Measurements from ENCODE around the gene HCRTR1. TPM values are rescaled to one million over a fixed set of nuclear protein-coding genes. Genes with fewer than 3 reads are reported as not detected.

HCRTR1 gene
- total and polyA plus RNA-seq, 2 of the 8 experiments (the other 6 are each of a cell fraction or from before 2014, with no cell fraction given): 0.35 to 0.39 TPM

DNA sequence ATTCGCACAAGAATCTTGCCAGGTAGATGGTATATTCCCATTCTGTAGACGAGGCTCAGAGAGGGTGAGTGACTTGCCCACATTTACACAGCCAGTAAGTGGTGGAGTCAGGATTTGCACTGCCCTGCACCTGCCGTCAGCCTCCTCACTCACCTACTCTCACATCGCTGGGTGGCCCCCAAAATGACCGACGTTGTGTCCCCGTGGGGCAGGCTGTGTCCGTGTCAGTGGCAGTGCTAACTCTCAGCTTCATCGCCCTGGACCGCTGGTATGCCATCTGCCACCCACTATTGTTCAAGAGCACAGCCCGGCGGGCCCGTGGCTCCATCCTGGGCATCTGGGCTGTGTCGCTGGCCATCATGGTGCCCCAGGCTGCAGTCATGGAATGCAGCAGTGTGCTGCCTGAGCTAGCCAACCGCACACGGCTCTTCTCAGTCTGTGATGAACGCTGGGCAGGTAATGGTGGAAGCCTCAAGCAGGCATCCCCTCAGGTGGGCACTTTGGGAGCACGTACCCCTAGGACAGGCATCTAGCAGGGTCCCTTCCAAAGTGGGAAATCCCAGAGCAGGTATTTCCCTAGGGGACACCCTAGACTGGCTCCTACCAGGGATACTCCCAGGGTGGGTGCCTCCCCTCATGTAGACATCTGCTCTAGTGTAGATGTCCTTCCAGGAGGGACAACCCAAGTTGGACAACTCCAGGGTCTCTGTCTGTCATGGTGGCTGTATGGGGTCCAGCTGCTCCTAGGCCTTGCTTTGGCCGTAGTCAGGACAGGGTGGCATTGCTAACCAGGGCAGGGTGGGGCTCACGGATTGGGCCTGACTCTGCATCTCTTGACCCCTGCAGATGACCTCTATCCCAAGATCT lies 3.4 kb downstream of the HCRTR1 start (continued):
- no peak for TF ChIP-seq KDM1A (IDR thresholded peaks at IDR 0.05; ENCODE audit: borderline replicate concordance, low read length)
